WTC11 (cell line): ENCODE data around the gene PDZD8. TPM values are rescaled to one million over a fixed set of nuclear protein-coding genes. Genes with fewer than 3 reads are reported as not detected.

Experiments
- ATAC-seq: fragments of 200-7000 bp; cut with Tn5 transposase; 2 replicates; pipeline ENCODE4 v1.10.0; 2021; ENCODE audit warnings: mild to moderate bottlenecking, moderate library complexity
- CTCF ChIA-PET: fragments of 300-600 bp; sonication (Branson Sonifier 250); formaldehyde crosslinking; loops from one replicate; lab custom pipeline; 2021; ENCODE audit warnings: antibody characterized with exemption; lab: Charles Lee
- POLR2A ChIA-PET: fragments of 350-600 bp; sonication (Branson Sonifier 250); formaldehyde crosslinking; loops from one replicate; lab custom pipeline; 2021; ENCODE audit warnings: antibody characterized with exemption; lab: Charles Lee
- DNase-seq: peaks from one replicate; pipeline ENCODE4 v3.0.0; 2021; ENCODE audit warnings: low spot score
- H3K27ac Mint-ChIP-seq: 2 replicates; pipeline ENCODE4 v1.8.0; 2021; ENCODE audit warnings: mixed read lengths
- H3K27me3 Mint-ChIP-seq: 2 replicates; pipeline ENCODE4 v1.8.0; 2021; ENCODE audit warnings: low read depth, mild to moderate bottlenecking, moderate library complexity, mixed read lengths
- H3K36me3 Mint-ChIP-seq: 2 replicates; pipeline ENCODE4 v1.8.0; 2021; ENCODE audit warnings: mixed read lengths
- H3K4me1 Mint-ChIP-seq: 2 replicates; pipeline ENCODE4 v1.8.0; 2022; ENCODE audit warnings: mixed read lengths
- H3K4me3 Mint-ChIP-seq: 2 replicates; pipeline ENCODE4 v1.8.0; 2021; ENCODE audit warnings: mild to moderate bottlenecking, moderate library complexity, mixed read lengths
- H3K9me3 Mint-ChIP-seq: 2 replicates; pipeline ENCODE4 v1.8.0; 2021; ENCODE audit warnings: mixed read lengths
- ATF1 ChIP-seq: sonication (generic); formaldehyde crosslinking; IDR thresholded peaks from 2 replicates; pipeline ENCODE4 v1.8.1; 2023; ENCODE audit warnings: mild to moderate bottlenecking, moderate library complexity, missing genetic modification reagents
- CREB1 ChIP-seq: sonication (generic); formaldehyde crosslinking; IDR thresholded peaks from 2 replicates; pipeline ENCODE4 v1.8.0; 2023; ENCODE audit warnings: mild to moderate bottlenecking, missing genetic modification reagents
- FOXK1 ChIP-seq: sonication (generic); formaldehyde crosslinking; IDR thresholded peaks from 2 replicates; pipeline ENCODE4 v1.8.0; 2022; ENCODE audit warnings: mild to moderate bottlenecking, moderate library complexity, missing genetic modification reagents
- FOXP4 ChIP-seq: sonication (generic); formaldehyde crosslinking; IDR thresholded peaks from 2 replicates; pipeline ENCODE4 v1.8.0; 2022; ENCODE audit warnings: mild to moderate bottlenecking, missing genetic modification reagents
- GRHL2 ChIP-seq: fragments of 250-450 bp; sonication (Bioruptor Pico); IDR thresholded peaks from 2 replicates; pipeline ENCODE4 v1.8.0; 2022; ENCODE audit warnings: mild to moderate bottlenecking, moderate library complexity; ENCODE audit not compliant: insufficient replicate concordance, severe bottlenecking
- JUN ChIP-seq: sonication (generic); formaldehyde crosslinking; IDR thresholded peaks from 2 replicates; pipeline ENCODE4 v1.8.0; 2023; ENCODE audit warnings: mild to moderate bottlenecking, missing genetic modification reagents
- MAX ChIP-seq: sonication (generic); formaldehyde crosslinking; IDR thresholded peaks from 2 replicates; pipeline ENCODE4 v1.8.0; 2022; ENCODE audit warnings: mild to moderate bottlenecking, missing genetic modification reagents
- TCF7 ChIP-seq: sonication (generic); formaldehyde crosslinking; IDR thresholded peaks from 2 replicates; pipeline ENCODE4 v1.8.0; 2022; ENCODE audit warnings: mild to moderate bottlenecking, low read depth, missing genetic modification reagents, moderate library complexity
- TEAD4 ChIP-seq: sonication (generic); formaldehyde crosslinking; IDR thresholded peaks from 2 replicates; pipeline ENCODE4 v1.8.0; 2022; ENCODE audit warnings: mild to moderate bottlenecking, missing genetic modification reagents
- TP53 ChIP-seq: sonication (generic); formaldehyde crosslinking; IDR thresholded peaks from 2 replicates; pipeline ENCODE4 v1.8.1; 2023; ENCODE audit warnings: mild to moderate bottlenecking, missing genetic modification reagents
- USF2 ChIP-seq: sonication (generic); formaldehyde crosslinking; IDR thresholded peaks from 2 replicates; pipeline ENCODE4 v1.8.1; 2023; ENCODE audit warnings: mild to moderate bottlenecking, missing genetic modification reagents, moderate library complexity
- ZBTB43 ChIP-seq: sonication (generic); formaldehyde crosslinking; IDR thresholded peaks from 2 replicates; pipeline ENCODE4 v1.8.1; 2023; ENCODE audit warnings: mild to moderate bottlenecking, missing genetic modification reagents
- ZNF317 ChIP-seq: sonication (generic); formaldehyde crosslinking; IDR thresholded peaks from 2 replicates; pipeline ENCODE4 v1.8.1; 2023; ENCODE audit warnings: low read depth, mild to moderate bottlenecking, moderate library complexity, missing genetic modification reagents, borderline replicate concordance
- ZNF671 ChIP-seq: fragments of 250-450 bp; sonication (Bioruptor Pico); IDR thresholded peaks from 2 replicates; pipeline ENCODE4 v1.8.0; 2021; ENCODE audit warnings: mild to moderate bottlenecking
- total RNA-seq: library from RNA; stranded (reverse); gene quantifications from 3 replicates; pipeline ENCODE4 v1.2.3, GENCODE V29; 2021
- TF ChIP-seq, protein P1 (sequence below): sonication (generic); formaldehyde crosslinking; IDR thresholded peaks from 2 replicates; pipeline ENCODE4 v1.8.1; 2022; ENCODE audit warnings: low read depth, missing genetic modification reagents, borderline replicate concordance
- TF ChIP-seq, protein P2 (sequence below): fragments of 250-450 bp; sonication (Bioruptor Pico); IDR thresholded peaks from 2 replicates; pipeline ENCODE4 v1.9.0; 2021; ENCODE audit warnings: mild to moderate bottlenecking, borderline replicate concordance
- TF ChIP-seq, protein P3 (sequence below): fragments of 250-450 bp; sonication (Bioruptor Pico); conservative IDR thresholded peaks from 2 replicates; pipeline ENCODE4 v1.9.0; 2021; ENCODE audit warnings: mild to moderate bottlenecking

PDZD8 gene
- total RNA-seq, 1 experiment from 2014 or later, result 52.7 TPM

GRCh38 chr10:117241541-117242462 is 133.4 kb downstream of the PDZD8 start:
- Mint-ChIP-seq H3K36me3 (peaks cover 4% of the 10 kb centered on the region; the same call in 1 of the 2 replicates), H3K9me3 (no peaks in the 10 kb centered on the region), H3K27ac (no peak overlapping the region), H3K4me1 (peaks cover 7% of the 10 kb centered on the region), H3K27me3 (peaks cover 35% of the 10 kb centered on the region), H3K4me3 (peak overlapping the region; percentile 68)
- ChIA-PET CTCF (interaction anchor here (0.8 to 5.5 kb wide), 7 partner anchors 15 to 201 kb away, joined by 3 to 56 read pairs (median 5); no protein-coding TSS in a partner anchor), POLR2A (interaction anchor here (0.7 to 1.1 kb wide), 2 partner anchors 127 to 423 kb away, joined by 3 to 7 read pairs; no protein-coding TSS in a partner anchor)
- TF ChIP-seq FOXK1 (CRISPR knock-in tag) (no peak), ZBTB43 (CRISPR knock-in tag) (0 out of 2 replicates have a peak, but pooled peaks have one; percentile 2)
- peak; percentile 58 for ATAC-seq
- peak; percentile 47 for DNase-seq

DNA sequence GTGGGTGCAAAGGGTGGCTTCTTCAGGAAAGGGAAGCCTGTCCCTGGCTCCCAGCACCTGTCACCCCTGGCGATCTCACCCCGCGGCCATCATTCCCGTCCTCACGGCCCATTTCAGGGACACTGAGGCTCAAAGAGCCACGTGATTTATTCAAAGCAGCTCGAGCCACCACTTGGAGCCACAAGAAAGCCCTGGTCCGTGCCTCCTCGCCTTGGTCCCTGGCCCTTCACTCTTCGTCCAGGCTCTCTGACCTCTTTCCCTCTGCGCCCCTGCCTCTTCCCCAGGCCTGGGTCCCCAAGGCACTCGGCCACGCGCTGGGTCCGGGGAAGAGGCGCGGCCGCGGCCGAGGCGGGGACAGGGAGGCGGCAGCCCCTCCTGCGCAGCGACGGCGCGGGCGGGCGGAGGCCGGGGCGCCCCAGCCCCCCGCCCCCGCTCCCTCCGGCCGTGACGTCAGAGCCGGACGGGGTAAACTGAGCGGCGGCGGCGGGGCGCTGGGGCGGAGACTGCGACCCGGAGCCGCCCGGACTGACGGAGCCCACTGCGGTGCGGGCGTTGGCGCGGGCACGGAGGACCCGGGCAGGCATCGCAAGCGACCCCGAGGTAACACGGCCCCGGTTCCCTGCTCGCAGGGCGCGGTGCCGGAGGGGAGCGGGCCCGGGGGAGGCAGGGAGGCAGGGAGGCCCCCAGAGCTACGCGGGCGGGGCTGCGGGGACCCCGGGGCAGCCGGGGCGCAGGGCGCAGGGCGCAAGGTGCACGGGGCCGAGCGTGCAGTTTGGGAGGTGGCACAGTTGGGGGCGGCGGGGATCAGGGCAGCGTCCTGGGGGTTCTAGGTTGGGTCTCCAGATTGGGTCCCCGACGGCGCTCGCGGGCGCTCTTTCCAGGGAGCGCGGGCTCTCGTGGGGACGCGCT is 134.4 kb downstream of the PDZD8 start, which contains the start of gene SLC18A2:
Gene SLC18A2 (plus strand): TSS at position 494 of the 909 bp plus-strand sequence. CDS start 580 bp downstream, outside the sequence.
- Mint-ChIP-seq H3K4me1 (peaks cover 7% of the 10 kb centered on the region), H3K27ac (no peak within 1 kb of the TSS), H3K9me3 (no peaks in the 10 kb centered on the region), H3K36me3 (peaks cover 4% of the 10 kb centered on the region; the same call in 1 of the 2 replicates), H3K27me3 (peaks cover 37% of the 10 kb centered on the region), H3K4me3 (peak within 1 kb of the TSS; percentile 80)
- CTCF ChIA-PET, result interaction anchor here (0.9 to 5.5 kb wide), 7 partner anchors 14 to 202 kb away, joined by 3 to 56 read pairs (median 5); no protein-coding TSS in a partner anchor
- DNase-seq, result peak; percentile 50
- peak; percentile 51 for ATAC-seq
- POLR2A ChIA-PET, result interaction anchor here (0.6 to 1.1 kb wide), 3 partner anchors 128 to 1215 kb away, joined by 4 to 7 read pairs (median 7); no protein-coding TSS in a partner anchor
- TF ChIP-seq ATF1 (CRISPR knock-in tag), result no peak
- no peak for TF ChIP-seq TCF7 (CRISPR knock-in tag)
- TF ChIP-seq, protein P1, sequence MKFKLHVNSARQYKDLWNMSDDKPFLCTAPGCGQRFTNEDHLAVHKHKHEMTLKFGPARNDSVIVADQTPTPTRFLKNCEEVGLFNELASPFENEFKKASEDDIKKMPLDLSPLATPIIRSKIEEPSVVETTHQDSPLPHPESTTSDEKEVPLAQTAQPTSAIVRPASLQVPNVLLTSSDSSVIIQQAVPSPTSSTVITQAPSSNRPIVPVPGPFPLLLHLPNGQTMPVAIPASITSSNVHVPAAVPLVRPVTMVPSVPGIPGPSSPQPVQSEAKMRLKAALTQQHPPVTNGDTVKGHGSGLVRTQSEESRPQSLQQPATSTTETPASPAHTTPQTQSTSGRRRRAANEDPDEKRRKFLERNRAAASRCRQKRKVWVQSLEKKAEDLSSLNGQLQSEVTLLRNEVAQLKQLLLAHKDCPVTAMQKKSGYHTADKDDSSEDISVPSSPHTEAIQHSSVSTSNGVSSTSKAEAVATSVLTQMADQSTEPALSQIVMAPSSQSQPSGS (CRISPR knock-in tag), result no peak
- 0 out of 2 replicates have a peak, but pooled peaks have one; percentile 33 for TF ChIP-seq ZNF317 (CRISPR knock-in tag)
- no peak for TF ChIP-seq GRHL2 (CRISPR knock-in tag)
- TF ChIP-seq FOXP4, result 0 out of 2 replicates have a peak, but pooled peaks have one; percentile 32
- TF ChIP-seq ZNF671 (CRISPR knock-in tag), result no peak
- TF ChIP-seq CREB1 (CRISPR knock-in tag), result no peak
- TF ChIP-seq, protein P2, sequence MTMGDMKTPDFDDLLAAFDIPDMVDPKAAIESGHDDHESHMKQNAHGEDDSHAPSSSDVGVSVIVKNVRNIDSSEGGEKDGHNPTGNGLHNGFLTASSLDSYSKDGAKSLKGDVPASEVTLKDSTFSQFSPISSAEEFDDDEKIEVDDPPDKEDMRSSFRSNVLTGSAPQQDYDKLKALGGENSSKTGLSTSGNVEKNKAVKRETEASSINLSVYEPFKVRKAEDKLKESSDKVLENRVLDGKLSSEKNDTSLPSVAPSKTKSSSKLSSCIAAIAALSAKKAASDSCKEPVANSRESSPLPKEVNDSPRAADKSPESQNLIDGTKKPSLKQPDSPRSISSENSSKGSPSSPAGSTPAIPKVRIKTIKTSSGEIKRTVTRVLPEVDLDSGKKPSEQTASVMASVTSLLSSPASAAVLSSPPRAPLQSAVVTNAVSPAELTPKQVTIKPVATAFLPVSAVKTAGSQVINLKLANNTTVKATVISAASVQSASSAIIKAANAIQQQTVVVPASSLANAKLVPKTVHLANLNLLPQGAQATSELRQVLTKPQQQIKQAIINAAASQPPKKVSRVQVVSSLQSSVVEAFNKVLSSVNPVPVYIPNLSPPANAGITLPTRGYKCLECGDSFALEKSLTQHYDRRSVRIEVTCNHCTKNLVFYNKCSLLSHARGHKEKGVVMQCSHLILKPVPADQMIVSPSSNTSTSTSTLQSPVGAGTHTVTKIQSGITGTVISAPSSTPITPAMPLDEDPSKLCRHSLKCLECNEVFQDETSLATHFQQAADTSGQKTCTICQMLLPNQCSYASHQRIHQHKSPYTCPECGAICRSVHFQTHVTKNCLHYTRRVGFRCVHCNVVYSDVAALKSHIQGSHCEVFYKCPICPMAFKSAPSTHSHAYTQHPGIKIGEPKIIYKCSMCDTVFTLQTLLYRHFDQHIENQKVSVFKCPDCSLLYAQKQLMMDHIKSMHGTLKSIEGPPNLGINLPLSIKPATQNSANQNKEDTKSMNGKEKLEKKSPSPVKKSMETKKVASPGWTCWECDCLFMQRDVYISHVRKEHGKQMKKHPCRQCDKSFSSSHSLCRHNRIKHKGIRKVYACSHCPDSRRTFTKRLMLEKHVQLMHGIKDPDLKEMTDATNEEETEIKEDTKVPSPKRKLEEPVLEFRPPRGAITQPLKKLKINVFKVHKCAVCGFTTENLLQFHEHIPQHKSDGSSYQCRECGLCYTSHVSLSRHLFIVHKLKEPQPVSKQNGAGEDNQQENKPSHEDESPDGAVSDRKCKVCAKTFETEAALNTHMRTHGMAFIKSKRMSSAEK (CRISPR knock-in tag), result no peak
- TF ChIP-seq, protein P3, sequence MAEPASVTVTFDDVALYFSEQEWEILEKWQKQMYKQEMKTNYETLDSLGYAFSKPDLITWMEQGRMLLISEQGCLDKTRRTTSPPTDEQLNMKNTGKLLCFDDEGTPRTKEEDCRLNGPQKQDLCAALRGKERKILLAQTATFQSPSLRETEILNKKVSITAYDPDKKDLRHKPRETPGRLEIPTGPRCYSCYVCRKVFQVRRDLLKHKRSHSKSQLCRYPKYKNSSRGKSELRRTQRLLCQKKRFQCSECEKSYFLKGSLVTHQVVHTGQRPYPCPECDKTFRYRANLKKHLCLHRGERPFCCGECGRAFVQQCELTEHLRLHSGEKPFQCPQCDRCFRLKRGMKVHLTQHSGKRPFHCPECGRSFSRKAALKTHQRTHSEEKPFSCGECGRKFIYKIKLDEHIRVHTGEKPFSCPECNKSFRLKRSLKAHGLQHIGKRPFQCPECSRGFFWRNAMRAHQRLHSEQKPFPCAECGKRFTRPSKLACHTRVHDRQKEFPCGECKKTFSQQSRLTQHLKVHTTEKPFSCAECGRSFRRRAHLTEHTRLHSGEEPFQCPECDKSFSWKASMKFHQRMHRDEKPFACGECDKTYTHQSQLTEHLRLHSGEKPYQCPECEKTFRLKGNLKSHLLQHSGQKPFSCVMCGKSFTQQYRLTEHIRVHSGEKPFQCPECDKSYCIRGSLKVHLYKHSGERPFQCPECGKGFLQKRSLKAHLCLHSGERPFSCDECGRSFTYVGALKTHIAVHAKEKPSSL (CRISPR knock-in tag), result no peak
- TF ChIP-seq TP53 (CRISPR knock-in tag), result no peak
- no peak for TF ChIP-seq JUN
- TF ChIP-seq USF2 (CRISPR knock-in tag), result peak; percentile 81
- peak; percentile 33; the same call in 1 of the 2 replicates for TF ChIP-seq MAX (CRISPR knock-in tag)
- no peak for TF ChIP-seq TEAD4
